GM19372 (cell line): ENCODE measurements around the gene GRM6.

Experiments used
- ATAC-seq: cut with Tn5 transposase; IDR thresholded peaks from one replicate; pipeline ENCODE4 v1.9.1; 2021; ENCODE audit warnings: mild to moderate bottlenecking, low read depth, moderate library complexity; ENCODE audit not compliant: unreplicated experiment

The GRM6 gene

DNA sequence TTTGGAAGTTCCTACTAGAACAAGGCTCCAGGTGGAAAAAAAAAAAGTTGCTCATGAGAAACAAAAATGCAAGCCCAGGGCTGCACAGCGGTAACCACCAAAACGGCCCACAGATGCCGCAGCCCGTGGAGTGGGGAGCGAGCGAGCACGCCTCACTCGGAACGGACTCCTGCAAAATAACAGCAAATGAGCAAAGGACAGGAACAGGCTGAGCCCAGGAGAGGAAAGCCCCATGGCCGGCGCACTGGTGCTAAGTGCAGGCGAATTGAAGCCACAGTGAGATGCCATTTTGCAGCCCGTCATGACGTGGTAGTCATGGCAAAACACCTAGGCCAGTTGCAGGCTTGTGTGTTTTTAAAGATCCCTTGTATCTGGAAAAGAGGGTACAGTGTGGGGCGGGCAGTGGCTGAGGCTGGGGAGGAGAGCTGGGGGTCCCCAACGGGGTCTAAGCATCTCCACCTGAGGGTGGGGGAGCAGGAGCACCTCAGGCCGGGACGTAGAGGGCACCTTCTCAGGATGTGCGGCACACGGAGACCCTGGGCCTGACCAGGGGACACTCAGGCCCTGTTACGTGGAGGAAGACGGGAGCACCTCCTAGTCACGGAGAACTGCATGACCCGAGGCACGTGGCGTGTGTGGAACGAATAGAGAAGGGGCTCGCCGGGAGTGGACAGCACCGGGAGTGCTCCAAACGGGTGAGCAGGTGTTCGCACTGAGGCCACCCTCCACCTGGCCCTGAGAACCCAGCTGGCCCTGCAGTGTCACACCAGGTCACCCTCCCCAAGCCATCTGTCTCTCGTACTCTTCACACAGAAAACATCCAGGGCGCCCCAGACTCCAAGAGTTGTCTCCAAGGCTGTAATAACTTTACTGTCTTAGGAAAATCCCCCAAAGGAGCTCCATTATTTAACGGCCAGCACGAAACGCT lies 10.7 kb downstream of the GRM6 start:
- no peak for ATAC-seq

DNA sequence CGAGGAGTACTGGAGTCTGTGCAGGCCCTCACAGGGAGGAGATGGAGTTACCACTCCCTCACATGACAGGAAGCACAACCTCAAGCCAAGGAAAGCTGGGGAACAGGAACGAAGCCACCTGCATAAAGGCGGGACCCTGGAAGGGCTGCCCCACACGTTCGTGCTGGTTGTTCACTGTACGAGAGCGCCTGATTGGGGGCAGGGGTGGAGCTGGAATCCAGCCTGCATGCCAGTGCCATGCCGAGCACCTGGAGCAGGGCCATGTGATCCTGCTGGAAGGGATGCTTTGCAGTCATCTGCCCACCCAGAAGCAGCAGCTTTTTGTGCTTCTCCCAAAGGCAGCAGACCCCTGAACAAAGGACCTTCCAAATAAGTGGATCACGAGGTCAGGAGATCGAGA lies 11.4 kb downstream of the GRM6 start:
- no peak for ATAC-seq

DNA sequence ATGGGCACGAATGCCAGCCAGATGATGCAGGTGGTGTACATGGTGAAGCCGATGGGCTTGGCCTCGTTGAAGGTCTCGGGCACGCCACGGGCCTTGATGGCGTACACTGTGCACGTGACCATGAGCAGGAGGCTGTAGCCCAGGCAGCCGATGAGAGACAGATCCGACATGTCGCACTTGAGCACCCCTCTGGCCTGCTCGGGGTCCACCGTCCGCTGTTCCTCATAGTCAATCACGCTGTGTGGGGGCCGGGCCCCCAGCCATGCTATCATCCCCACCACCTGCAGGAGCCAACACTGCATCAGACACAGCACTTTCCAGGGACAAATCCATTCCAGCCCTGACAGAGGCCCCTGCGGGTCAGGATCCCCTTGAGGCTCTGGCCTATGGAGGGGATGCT lies 12.2 kb downstream of the GRM6 start:
- no peak for ATAC-seq

DNA sequence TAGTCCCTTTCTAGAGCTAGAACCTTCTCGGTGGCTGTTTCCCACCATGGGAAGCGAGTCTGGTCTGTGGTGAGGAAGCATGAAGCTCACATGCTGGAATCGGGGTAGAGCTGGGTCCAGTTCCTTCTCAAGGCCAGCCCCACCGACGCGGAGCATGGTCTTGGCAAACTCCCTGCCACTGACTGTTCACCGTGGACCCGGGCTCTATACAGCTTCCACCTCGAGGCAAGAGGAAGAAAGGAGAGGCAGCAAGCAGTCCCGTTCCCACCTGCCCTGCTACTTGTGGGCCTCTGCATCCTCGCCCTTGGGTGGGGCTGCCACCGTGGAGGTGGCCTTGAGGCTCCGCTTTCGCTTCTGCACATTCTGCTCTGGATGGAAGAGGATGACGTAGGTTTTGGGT lies 13.7 kb downstream of the GRM6 start:
- ATAC-seq = no peak

DNA sequence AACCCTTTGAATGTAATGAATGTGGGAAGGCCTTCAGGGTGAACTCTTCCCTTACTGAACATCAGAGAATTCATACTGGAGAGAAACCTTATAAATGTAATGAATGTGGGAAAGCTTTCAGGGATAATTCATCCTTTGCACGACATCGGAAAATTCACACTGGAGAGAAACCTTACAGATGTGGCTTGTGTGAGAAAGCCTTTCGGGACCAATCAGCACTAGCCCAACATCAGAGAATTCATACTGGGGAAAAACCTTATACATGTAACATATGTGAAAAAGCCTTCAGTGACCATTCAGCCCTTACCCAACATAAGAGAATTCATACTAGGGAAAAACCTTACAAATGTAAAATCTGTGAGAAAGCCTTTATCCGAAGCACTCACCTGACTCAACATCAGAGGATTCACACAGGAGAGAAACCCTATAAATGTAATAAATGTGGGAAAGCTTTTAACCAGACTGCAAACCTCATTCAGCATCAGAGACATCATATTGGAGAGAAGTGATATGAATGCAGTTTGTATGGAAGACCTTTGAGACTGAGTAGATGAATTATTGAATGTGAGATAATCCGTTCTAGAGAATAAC lies 29.6 kb downstream of the GRM6 start:
- no peak for ATAC-seq

DNA sequence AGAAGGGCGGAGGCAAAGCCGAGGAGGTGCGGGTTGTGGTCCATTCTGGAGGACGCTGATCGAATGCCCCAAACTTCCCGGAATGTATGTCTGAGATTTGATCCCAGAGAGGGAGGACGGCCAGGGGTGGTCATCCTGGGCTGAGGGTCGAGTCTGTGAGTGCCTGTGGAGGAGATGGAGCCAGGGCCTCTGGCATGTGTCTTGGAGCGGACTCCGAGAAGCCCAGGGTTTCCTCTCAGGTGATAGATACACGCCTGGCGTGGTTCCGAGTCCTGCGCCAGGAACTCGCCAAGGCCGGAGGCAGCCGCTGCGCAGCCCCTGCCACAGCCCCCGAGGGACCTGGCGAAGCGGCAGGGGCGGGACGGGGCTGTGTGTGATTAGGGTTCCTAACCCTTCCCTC lies 53.8 kb downstream of the GRM6 start:
- no peak for ATAC-seq

DNA sequence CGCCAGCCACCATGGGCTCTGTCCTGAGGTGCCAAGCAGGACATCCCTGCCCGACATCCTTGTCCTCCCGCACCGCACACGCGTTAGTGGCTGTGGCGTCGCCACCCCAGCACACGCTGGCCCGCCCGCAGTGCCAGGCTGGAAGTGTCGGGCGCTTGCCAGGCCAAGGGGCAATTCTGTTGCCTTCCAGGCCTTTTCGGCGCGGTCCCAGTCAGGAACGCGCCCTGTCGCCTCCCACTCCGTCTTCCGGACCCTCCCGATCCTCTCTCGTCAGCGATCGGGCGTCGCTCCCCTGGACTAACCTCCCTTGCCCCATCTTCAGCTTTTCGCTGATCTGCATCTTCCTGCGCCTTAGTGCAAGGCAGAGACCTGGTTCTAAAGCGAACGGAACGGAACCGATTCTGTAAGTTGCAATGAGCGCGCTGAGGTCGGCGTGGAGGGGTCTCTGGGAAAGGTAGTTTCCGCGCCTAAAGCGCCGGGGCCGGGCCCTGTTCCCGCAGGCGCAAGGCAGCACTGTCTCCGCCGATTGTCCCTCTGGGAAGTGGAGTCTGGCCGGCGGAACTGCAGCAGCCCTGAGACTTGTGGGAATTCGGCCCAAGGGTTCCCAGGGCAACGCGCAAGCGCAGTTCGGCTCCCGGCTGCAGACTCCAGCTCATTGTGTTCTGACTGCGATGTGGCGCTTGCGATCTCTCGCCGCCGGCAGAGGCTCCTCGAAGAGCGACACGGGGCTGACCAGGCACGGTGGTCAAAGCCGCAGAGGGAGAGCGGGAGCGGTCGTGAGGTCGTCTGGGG lies 54.4 kb downstream of the GRM6 start, which contains the start of gene ZNF454:
ZNF454 (plus strand) TSS at position 630 of the 792 bp plus-strand sequence. CDS start 1,594 bp downstream, outside the sequence.
- ATAC-seq = no peak

DNA sequence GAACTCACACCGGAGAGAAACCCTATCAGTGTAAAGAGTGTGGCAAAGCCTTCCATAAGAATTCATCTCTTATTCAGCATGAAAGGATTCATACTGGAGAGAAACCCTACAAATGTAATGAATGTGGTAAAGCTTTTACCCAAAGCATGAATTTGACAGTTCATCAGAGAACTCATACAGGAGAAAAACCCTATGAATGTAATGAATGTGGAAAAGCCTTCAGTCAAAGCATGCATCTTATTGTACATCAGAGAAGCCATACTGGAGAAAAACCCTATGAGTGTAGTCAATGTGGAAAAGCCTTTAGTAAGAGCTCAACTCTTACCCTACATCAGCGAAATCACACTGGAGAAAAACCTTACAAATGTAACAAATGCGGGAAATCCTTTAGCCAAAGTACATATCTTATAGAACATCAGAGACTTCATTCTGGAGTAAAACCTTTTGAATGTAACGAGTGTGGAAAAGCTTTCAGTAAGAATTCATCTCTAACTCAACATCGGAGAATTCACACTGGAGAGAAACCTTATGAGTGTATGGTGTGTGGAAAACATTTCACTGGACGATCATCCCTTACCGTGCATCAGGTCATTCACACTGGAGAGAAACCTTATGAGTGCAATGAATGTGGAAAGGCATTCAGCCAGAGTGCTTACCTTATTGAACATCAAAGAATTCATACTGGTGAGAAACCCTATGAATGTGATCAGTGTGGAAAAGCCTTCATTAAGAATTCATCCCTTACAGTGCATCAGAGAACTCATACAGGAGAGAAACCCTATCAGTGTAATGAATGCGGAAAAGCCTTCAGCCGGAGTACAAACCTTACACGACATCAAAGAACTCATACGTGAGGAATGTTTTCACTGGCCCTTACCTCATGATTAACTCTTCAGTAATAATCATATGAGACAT lies 63.0 kb downstream of the GRM6 start:
- no peak for ATAC-seq
